ENCODE results near the gene UFL1.

UFL1 gene

DNA sequence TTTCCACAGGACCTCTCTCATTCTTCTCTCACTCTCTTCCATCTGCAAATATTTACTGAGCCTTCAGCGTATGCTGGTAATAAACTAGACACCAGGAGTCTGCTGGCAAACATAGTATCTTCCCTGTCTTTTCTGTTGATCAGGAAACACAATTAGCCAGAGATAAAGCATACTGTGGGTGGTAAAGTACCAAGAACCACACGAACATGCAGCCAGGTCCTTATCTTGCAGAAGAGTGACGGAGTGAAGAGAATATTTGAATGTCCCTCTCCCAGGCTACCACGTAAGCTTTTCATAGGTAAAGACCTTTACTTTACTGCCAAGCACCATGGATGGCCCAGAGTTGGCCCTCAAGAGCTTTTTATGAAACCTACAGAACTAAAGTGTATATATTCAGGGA is 54.6 kb downstream of the UFL1 start:
- DNase-seq = no peak

DNA sequence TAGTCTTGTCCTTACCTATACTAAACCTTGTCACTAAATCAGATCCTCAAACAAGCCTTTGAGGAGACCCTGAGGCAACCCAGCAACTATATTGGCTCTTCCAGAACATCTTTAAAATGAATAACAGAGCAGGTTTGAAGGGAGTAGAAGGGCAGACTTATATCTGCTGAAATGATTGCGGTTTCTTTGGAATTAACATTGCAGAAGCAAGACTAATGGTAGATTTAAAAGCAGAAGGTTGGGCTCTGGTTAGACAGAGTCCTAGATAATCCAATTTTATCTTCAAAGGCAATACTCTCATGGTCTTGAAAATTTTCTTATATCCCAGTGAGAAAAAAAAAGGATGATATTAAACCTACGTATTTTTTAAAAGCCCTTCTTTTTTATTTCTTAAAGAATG is 60.4 kb downstream of the UFL1 start:
- no peak for DNase-seq

DNA sequence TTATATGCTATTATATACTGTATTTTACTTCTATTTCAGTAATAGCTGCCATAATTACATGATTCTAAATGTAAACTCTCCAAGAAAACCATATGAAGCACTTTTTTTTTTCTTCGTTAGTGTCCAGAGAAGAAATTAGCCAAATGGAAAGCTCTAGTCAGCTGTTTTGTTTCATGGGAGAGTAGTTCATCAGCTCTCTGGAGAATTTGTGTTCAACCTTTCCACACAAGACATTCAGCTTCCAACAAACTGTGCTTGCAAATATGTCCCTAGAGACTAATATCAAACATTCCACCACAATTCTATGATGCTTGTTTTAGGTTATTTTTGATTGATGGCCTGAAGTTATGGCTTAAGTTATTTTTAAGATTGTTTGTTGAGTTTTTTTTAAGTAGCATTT is 60.8 kb downstream of the UFL1 start:
- no peak for DNase-seq

DNA sequence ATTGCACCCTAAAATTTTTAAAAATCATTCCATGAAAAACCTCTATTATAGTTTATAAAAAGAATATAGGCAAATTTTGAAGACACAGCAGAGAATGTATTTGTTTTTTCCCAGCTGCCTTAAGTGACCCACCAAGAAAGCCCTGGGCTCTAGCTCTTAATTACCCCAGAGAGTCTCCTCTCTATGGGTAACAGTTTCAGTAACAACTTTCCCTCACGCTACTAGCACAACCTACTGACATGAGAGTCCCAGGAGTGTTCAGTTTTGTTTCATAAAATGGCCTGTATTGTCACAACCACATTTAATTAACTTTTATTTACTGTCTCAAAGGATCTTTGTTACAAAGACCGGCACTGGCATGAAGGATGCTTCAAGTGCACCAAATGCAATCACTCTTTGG is 82.8 kb downstream of the UFL1 start:
- DNase-seq = no peak
